Neural crest cell (in vitro differentiated cells): Measurements from ENCODE around the gene RCOR1. TPM values are rescaled to one million over a fixed set of nuclear protein-coding genes. Genes with fewer than 3 reads are reported as not detected.

Experiments used
- DNase-seq: peaks from one replicate; pipeline ENCODE4 v3.0.0; 2021; ENCODE audit warnings: low read depth, mixed read lengths, low spot score
- H3K27ac Mint-ChIP-seq: one replicate; pipeline ENCODE4 v1.8.0; 2021; ENCODE audit warnings: mild to moderate bottlenecking, mixed read lengths; ENCODE audit not compliant: unreplicated experiment
- H3K27me3 Mint-ChIP-seq: 2 replicates; pipeline ENCODE4 v1.8.0; 2021; ENCODE audit warnings: low read depth, mild to moderate bottlenecking, mixed read lengths
- H3K36me3 Mint-ChIP-seq: 2 replicates; pipeline ENCODE4 v1.8.0; 2021; ENCODE audit warnings: low read depth, mild to moderate bottlenecking, mixed read lengths
- H3K4me1 Mint-ChIP-seq: 2 replicates; pipeline ENCODE4 v1.8.0; 2021; ENCODE audit warnings: mixed read lengths
- H3K4me3 Mint-ChIP-seq: one replicate; pipeline ENCODE4 v1.8.0; 2021; ENCODE audit warnings: mild to moderate bottlenecking, mixed read lengths
- H3K9me3 Mint-ChIP-seq: 2 replicates; pipeline ENCODE4 v1.8.0; 2021; ENCODE audit warnings: mixed read lengths
- total RNA-seq: library from RNA; stranded (reverse); gene quantifications from 2 replicates; pipeline ENCODE4 v1.2.1, GENCODE V29; 2021
- TF ChIP-seq, protein P1 (sequence below): fragments of 200-600 bp; sonication (generic); conservative IDR thresholded peaks from 2 replicates; pipeline ENCODE4 v1.5.0; 2021; ENCODE audit warnings: antibody characterized with exemption, mild to moderate bottlenecking

The RCOR1 gene
- total RNA-seq, 1 donor from 2014 or later: 27.8 TPM

DNA sequence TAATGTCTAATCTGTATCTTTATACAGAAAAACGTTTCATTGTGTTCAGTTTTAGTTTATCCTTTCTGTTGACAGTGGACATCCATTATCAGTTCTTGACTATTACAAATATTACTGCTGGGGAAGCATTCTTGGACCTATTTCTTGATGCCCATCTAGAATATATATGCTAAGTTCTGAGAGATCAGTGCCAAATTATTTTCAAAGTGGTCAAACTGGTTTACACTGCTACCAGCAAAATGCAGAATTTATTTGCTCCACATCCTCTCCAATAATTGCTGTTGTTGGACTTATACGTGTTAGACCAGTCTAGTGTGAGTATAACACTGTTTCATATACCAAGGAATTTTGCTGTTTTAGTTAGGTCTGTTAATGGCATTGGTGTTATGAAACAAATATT, 99.3 kb downstream of the RCOR1 start:
- H3K9me3 Mint-ChIP-seq: no peaks in the 10 kb centered on the region
- DNase-seq: no peak
- TF ChIP-seq, protein P1, sequence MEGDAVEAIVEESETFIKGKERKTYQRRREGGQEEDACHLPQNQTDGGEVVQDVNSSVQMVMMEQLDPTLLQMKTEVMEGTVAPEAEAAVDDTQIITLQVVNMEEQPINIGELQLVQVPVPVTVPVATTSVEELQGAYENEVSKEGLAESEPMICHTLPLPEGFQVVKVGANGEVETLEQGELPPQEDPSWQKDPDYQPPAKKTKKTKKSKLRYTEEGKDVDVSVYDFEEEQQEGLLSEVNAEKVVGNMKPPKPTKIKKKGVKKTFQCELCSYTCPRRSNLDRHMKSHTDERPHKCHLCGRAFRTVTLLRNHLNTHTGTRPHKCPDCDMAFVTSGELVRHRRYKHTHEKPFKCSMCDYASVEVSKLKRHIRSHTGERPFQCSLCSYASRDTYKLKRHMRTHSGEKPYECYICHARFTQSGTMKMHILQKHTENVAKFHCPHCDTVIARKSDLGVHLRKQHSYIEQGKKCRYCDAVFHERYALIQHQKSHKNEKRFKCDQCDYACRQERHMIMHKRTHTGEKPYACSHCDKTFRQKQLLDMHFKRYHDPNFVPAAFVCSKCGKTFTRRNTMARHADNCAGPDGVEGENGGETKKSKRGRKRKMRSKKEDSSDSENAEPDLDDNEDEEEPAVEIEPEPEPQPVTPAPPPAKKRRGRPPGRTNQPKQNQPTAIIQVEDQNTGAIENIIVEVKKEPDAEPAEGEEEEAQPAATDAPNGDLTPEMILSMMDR: no peak
- no peaks in the 10 kb centered on the region for H3K27me3 Mint-ChIP-seq
- peaks cover 33% of the 10 kb centered on the region for H3K4me1 Mint-ChIP-seq
- H3K36me3 Mint-ChIP-seq: no peaks in the 10 kb centered on the region
- H3K4me3 Mint-ChIP-seq: no peak overlapping the region
- H3K27ac Mint-ChIP-seq: no peak overlapping the region

DNA sequence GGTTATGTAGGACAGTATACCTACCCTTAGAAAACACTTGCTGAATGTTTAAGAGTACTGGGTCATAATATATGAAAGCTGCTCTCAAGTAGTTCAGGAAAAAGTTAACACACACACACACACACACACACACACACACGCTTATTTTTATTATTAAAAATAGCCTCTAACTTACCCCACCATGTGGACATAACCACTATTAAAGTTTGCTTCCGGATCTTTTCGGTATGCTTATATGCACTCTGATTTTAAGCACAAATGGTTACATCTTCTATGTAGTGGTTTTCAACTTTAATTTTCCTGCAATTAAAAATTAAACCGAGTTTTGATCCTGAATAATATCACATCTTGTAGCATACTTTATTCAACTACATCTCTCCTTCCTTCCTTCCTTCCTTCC, 99.9 kb downstream of the RCOR1 start:
- no peak for DNase-seq
- Mint-ChIP-seq H3K36me3 (no peaks in the 10 kb centered on the region), H3K27ac (no peak overlapping the region), H3K27me3 (no peaks in the 10 kb centered on the region), H3K4me3 (no peak overlapping the region), H3K4me1 (peaks cover 37% of the 10 kb centered on the region), H3K9me3 (no peaks in the 10 kb centered on the region)
- TF ChIP-seq, protein P1: no peak

DNA sequence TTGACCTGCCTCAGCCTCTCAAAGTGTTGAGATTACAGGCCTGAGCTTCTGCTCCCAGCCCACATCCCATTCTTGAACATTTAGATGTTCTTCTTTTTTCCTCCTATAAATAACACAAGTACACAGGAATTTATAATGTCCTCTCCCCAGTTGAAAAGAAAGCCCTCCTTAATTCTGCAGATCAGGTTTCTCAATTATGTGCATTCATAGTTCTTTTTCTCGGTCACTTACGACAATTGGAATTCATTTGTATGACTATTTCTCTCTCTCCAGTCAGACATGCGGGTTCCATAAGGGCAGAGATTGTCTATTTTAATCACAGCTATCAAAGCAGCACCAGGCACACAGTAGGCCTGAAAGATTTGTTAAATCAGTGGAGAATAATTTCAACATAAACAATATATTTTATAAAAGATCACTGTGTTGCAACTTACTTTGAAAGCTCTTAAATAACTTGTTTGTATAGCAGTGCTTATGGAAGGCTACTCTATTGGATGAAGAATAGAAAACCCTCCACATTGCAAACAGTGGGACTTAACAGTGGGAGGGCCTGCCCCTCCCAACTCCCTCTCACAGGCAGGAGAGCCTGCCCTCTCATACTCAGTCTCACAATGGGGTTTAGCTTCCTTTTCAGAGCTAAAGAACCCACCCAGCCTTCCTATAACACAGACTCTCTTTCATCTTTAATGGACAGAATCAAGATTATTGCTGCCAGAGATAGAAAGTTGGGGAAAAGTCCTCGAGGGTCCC, 100.7 kb downstream of the RCOR1 start:
- no peaks in the 10 kb centered on the region for H3K9me3 Mint-ChIP-seq
- no peak for DNase-seq
- H3K27me3 Mint-ChIP-seq: no peaks in the 10 kb centered on the region
- H3K4me3 Mint-ChIP-seq: no peak overlapping the region
- H3K4me1 Mint-ChIP-seq: peaks cover 37% of the 10 kb centered on the region
- TF ChIP-seq, protein P1: no peak
- no peaks in the 10 kb centered on the region for H3K36me3 Mint-ChIP-seq
- H3K27ac Mint-ChIP-seq: no peak overlapping the region

DNA sequence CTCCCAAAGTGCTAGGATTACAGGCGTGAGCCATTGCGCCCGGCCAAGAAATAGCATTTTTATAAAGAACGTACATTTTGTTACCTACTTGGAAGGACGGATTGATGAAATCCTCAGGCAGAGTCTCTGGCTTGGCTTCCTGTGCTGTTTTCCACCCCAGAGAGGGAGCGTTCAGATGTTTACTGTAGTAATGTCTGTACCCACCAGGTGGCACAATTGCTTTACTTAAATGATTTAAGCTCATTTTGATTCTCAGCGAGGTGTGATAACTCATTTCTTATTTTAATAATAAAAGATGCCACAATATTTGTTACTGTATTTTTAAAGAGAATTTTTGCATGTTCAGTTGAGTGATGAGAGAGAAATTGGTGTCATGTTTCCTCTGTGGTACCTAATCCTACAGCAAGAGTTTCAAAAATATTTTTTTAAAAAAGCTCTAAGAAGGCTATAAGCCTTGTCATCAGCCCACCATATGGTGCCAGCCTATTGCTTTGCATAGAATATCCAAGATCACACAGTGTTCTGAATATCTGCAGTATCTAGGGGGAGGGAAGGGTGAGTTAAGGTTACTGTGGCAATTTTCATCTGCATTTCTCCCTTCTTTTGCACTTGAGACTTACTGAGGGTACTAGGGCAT, 102.2 kb downstream of the RCOR1 start:
- no peaks in the 10 kb centered on the region for H3K36me3 Mint-ChIP-seq
- peak; percentile 69 for DNase-seq
- H3K4me1 Mint-ChIP-seq: peaks cover 37% of the 10 kb centered on the region
- no peaks in the 10 kb centered on the region for H3K9me3 Mint-ChIP-seq
- H3K4me3 Mint-ChIP-seq: no peak overlapping the region
- TF ChIP-seq, protein P1: peak; percentile 87
- H3K27ac Mint-ChIP-seq: no peak overlapping the region
- H3K27me3 Mint-ChIP-seq: no peaks in the 10 kb centered on the region

DNA sequence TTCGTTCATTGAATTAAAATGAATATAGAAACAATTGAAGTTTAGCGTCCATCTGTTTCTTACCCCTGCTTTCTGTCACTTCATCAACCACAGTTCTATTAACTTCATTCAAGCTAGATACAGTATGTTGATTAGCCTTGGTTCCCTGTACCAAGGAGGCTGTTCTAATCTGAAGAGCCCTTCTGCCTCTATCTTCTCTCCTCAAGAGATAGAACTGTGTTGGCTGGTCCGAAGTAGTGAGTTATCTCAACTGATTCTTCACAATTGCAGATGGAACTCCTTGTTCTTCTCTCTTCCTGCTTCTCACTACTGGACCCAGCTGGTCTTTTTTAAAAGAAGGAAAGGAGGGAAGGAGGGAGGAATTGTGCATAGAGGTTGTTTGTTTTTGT, 102.7 kb downstream of the RCOR1 start:
- no peaks in the 10 kb centered on the region for H3K36me3 Mint-ChIP-seq
- H3K4me3 Mint-ChIP-seq: no peak overlapping the region
- peaks cover 37% of the 10 kb centered on the region for H3K4me1 Mint-ChIP-seq
- H3K27me3 Mint-ChIP-seq: no peaks in the 10 kb centered on the region
- H3K27ac Mint-ChIP-seq: no peak overlapping the region
- H3K9me3 Mint-ChIP-seq: no peaks in the 10 kb centered on the region
- no peak for DNase-seq
- TF ChIP-seq, protein P1: no peak
